IgD-negative memory B cell (primary cell): ENCODE data around the gene KLC3. TPM values are rescaled to one million over a fixed set of nuclear protein-coding genes. Genes with fewer than 3 reads are reported as not detected.
A peak's percentile ranks its signal among the peaks of the same experiment; 100 is the strongest.
"Not testable (repeated sequence)": the region's sequence is repeated elsewhere in the genome, so short reads cannot be mapped to it uniquely, and the experiment has no call there.

Source experiments
- H3K27ac Mint-ChIP-seq, 3 donors: one replicate each; pipeline ENCODE4 v1.8.0; 2020 to 2022; ENCODE audit warnings: mild to moderate bottlenecking in 3 of 3, mixed read lengths in 3 of 3, moderate library complexity in 1 of 3
- H3K27me3 Mint-ChIP-seq: one replicate; pipeline ENCODE4 v1.8.0; 2021; ENCODE audit warnings: mixed read lengths
- H3K36me3 Mint-ChIP-seq: one replicate; pipeline ENCODE4 v1.8.0; 2020; ENCODE audit warnings: mild to moderate bottlenecking, mixed read lengths
- H3K4me1 Mint-ChIP-seq, 3 donors: one replicate each; pipeline ENCODE4 v1.8.0; 2020 to 2022; ENCODE audit warnings: mixed read lengths in 3 of 3, mild to moderate bottlenecking in 1 of 3
- H3K4me3 Mint-ChIP-seq, 4 donors: one replicate each; pipeline ENCODE4 v1.8.0; 2020 to 2022; ENCODE audit warnings: mild to moderate bottlenecking in 4 of 4, mixed read lengths in 4 of 4, moderate library complexity in 3 of 4
- H3K9me3 Mint-ChIP-seq, 3 donors: one replicate each; pipeline ENCODE4 v1.8.0; 2020 to 2021; ENCODE audit warnings: mixed read lengths in 3 of 3, mild to moderate bottlenecking in 1 of 3
- polyA plus RNA-seq: library from polyadenylated mRNA; unstranded; fragments of 300-500 nt; fragmentation: Illumina TruSeq; gene quantifications from one replicate; pipeline ENCODE4 v1.2.3, GENCODE V29; 2021

Gene KLC3
- polyA plus RNA-seq, 1 donor from 2014 or later: not detected

DNA sequence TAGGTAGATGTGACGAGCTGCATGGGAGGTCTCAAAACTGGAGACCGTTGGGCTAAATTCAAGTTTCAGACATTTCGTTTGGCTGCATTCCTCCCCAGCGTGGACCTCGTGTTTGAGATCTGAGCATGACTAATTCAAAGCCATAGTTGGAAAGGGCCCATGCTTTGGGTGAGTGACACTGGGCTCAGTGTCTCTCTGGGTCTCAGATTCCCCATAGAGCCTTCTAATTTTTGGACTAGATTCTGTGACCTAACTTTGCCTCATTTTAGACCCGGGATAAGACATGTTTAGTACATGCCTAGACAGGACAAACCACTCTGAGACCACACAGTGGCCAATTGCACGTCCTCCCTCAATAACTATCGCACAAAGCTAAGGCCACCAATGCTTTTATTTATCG lies 34.5 kb upstream of the KLC3 start:
- H3K9me3 Mint-ChIP-seq: peaks cover 2 to 5% (median 3%) of the 10 kb centered on the region in 3 donors
- peaks cover 0 to 2% (median 0%) of the 10 kb centered on the region in 3 donors for H3K4me1 Mint-ChIP-seq
- H3K4me3 Mint-ChIP-seq: no peak overlapping the region
- H3K27ac Mint-ChIP-seq: no peak overlapping the region
- no peaks in the 10 kb centered on the region for H3K27me3 Mint-ChIP-seq
- H3K36me3 Mint-ChIP-seq: peaks cover 3% of the 10 kb centered on the region

DNA sequence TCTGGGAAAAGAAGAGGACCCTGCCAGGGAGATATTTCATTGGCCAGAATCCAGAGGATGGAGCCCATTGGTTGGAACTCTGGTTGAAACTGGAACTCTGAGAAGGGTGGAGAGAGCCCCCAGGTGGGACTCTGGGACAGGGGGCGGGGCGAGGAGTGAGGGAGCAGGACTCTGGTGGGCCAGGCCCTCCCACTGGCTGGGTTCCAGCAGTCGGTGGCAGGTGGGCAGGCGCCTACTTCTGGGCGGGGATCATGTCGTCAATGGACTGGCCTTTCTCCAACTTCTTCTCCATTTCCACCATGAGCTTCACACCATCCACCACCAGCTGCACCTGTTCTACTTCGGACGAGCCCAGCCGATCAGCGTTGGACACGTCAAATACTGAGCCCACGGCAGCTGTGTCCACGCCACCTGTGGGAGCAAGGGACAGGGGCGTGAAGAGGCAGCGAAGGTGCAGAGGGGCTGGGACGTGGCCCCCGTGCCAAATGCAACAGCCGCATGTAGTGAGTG lies 34.0 kb upstream of the KLC3 start:
- no peak overlapping the region for H3K4me3 Mint-ChIP-seq
- H3K27me3 Mint-ChIP-seq: no peaks in the 10 kb centered on the region
- H3K36me3 Mint-ChIP-seq: peaks cover 3% of the 10 kb centered on the region
- H3K4me1 Mint-ChIP-seq: peaks cover 0 to 2% (median 0%) of the 10 kb centered on the region in 3 donors
- peaks cover 2 to 5% (median 3%) of the 10 kb centered on the region in 3 donors for H3K9me3 Mint-ChIP-seq
- no peak overlapping the region for H3K27ac Mint-ChIP-seq

DNA sequence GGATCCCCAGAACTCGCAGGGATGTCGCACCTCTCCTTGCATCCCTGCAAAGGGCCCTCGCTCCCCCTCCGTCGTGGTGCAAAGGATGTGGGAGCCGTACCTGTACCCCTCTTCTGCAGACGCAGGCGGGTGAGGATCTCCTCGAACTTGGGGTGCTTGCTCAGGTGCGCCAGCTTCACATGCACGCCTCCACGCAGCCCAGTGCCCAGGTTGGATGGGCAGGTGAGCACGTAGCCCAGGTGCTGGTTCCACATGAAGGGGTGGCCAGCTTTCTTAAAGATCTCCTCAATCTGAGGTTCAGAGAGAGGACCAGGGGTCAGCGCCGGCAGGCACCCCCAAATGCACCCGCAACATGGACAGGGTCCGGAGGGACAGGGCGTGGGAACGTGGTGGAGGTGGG lies 33.2 kb upstream of the KLC3 start:
- H3K36me3 Mint-ChIP-seq: peaks cover 3% of the 10 kb centered on the region
- no peak overlapping the region for H3K4me3 Mint-ChIP-seq
- H3K4me1 Mint-ChIP-seq: peaks cover 0 to 2% (median 0%) of the 10 kb centered on the region in 3 donors
- H3K9me3 Mint-ChIP-seq: peaks cover 2 to 5% (median 3%) of the 10 kb centered on the region in 3 donors
- no peaks in the 10 kb centered on the region for H3K27me3 Mint-ChIP-seq
- no peak overlapping the region for H3K27ac Mint-ChIP-seq

DNA sequence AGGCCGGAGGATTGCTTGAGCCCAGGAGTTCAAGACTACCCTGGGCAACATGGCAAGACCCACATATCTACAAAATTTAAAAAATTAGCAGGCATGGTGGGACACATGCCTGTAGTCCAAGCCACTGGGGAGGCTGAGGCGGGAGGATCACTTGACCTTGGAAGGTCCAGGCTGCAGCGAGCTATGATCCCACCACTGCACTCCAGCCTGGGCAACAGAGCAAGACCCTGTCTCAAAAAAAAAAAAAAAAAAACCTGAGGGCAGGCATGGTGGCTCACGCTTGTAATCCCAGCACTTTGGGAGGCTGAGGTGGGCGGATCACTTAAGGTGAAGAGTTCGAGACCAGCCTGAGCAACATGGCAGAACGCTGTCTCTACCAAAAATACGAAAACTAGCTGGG lies 31.2 kb upstream of the KLC3 start:
- not testable (repeated sequence) for H3K27me3 Mint-ChIP-seq, H3K4me1 Mint-ChIP-seq, H3K4me3 Mint-ChIP-seq, H3K9me3 Mint-ChIP-seq, H3K36me3 Mint-ChIP-seq, H3K27ac Mint-ChIP-seq

DNA sequence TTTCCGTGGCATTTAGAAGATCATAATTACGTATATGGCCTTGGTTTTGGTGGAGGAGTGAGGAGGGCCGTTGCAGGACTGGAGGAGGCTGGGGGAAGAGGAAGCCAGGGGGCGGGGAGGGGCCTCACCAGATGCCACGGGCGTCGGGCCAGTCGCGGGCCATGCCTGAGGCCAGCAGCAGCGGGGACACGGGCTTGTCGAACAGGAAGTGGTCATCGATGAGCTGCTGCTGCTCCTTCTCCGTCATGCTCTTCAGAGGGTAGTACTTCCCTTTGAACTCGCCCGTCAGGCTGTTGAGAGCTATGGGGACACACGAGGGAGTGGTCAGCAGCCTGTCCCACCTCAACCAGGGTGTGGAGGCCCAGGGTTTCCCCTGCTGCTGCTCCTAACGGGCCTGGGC lies 28.9 kb upstream of the KLC3 start:
- no peaks in the 10 kb centered on the region for H3K36me3 Mint-ChIP-seq
- no peaks in the 10 kb centered on the region for H3K4me1 Mint-ChIP-seq
- H3K9me3 Mint-ChIP-seq: no peaks in the 10 kb centered on the region
- H3K27ac Mint-ChIP-seq: no peak overlapping the region
- peaks cover 7% of the 10 kb centered on the region for H3K27me3 Mint-ChIP-seq
- no peak overlapping the region for H3K4me3 Mint-ChIP-seq

DNA sequence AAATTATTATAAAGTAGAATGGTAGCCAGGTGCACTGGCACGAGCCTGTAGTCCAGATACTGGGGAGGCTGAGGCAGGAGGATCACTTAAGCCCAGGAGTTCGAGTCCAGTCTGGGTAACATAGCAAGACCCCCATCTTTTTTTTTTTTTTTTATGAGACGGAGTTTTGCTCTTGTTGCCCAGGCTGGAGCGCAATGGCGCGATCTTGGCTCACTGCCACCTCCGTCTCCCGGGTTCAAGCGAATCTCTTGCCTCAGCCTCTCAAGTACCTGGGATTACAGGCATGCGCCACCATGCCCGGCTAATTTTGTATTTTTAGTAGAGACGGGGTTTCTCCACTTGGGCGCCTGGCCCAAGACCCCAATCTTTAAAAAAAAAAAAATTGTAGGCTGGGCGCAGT lies 28.3 kb upstream of the KLC3 start:
- H3K4me1 Mint-ChIP-seq, H3K36me3 Mint-ChIP-seq, H3K4me3 Mint-ChIP-seq, H3K27ac Mint-ChIP-seq, H3K9me3 Mint-ChIP-seq, H3K27me3 Mint-ChIP-seq: not testable (repeated sequence)

DNA sequence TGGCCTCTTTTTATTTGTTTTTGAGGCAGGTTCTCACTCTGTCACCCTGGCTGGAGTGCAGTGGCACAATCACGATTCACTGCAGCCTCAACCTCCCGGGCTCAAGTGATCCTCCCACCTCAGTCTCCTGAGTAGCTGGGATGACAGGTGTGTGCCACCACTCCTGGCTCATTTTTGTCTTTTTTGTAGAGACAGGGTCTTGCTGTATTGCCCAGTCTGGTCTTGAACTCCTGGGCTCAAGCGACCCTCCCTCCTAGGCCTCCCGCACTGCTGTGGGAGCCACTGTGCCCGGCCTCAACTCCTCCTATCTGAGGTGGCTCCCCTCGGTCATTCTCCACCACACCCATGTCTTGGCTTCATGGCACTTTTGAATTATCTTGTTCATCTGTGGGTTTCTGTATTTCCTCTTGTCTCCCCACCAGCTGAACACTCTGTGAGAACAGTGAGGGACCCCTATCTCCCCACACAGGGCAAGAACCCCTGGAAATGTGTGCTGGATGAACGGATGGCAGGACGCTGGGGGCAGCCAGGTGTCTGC lies 25.8 kb upstream of the KLC3 start:
- Mint-ChIP-seq H3K4me1 (no peaks in the 10 kb centered on the region), H3K27ac (no peak overlapping the region), H3K27me3 (peaks cover 11% of the 10 kb centered on the region), H3K9me3 (no peaks in the 10 kb centered on the region), H3K4me3 (no peak overlapping the region), H3K36me3 (no peaks in the 10 kb centered on the region)

DNA sequence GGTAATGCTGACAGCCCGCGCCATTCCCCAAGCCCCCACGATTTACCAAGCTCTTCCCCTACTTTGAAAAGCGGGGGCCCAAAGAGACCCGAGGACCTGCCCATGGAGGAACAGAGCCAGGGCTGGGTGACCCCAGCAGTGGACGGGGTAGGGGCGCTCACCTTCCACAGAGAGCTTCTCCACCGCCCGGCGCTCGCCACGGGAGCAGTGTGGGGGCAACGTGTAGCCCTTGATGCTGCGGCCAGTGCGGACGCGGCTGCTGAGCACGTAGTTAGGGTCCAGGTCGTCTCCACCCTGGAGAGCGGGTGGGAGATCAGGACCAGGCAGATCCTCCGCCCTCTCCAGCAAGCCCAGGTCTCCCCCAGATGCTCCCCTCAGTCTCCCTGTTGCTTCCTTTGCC lies 25.2 kb upstream of the KLC3 start:
- H3K9me3 Mint-ChIP-seq: no peaks in the 10 kb centered on the region
- peaks cover 11% of the 10 kb centered on the region for H3K27me3 Mint-ChIP-seq
- no peak overlapping the region for H3K27ac Mint-ChIP-seq
- H3K4me1 Mint-ChIP-seq: no peaks in the 10 kb centered on the region
- H3K36me3 Mint-ChIP-seq: no peaks in the 10 kb centered on the region
- no peak overlapping the region for H3K4me3 Mint-ChIP-seq

DNA sequence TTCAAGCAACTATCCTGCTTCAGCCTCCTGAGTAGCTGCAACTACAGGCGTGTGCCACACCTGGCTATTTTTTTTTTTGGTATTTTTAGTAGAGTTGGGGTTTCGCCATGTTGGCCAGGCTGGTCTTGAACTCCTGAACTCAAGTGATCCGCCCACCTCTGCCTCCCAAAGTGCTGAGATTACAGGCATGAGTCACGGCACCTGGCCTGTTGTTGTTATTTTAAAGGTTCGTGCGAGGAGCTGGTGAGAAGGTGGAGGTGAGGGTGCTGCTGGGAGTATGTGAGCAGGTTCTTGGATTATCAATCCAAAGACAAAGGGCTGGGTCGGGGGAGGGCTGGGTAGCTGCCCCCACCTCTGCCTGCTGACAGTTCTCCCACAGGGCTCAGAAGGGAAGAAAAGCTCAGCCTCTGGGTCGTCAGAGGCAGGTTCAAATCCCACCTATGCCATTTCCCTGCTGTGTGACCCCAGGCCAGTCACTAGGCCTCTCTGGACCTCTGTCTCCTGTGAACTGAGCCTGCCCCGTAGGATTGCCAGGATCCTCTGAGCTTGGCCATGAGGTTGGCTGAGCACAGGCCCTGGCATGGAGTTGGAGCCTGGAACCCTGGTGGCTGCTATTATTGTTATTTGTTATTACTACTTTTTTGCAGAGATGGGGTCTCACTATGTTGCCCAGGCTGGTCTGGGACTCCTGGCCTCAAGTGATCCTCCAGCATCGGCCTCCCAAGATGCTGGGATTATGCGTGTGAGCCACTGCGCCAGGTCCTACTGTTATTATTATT lies 19.4 kb upstream of the KLC3 start:
- H3K27me3 Mint-ChIP-seq: peaks cover 32% of the 10 kb centered on the region

DNA sequence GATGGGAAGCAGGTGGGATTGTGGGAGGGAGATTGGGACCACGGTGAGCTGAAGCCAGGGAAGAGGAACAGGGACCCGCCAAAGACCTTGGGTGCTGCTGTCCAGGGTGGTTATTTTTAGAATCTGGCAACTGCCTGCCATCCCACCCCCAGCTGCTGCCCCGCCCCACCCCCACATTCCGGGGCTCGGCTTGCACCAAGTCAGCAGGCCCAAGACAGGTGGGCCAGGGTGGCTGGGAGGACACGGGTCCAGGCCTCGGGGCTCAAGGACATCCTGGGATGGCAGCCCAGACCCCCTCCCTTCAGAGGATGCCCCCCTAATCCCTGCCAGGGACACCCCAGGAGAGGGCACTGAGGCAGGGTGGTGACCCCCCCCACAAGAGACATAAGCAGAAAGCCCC lies 18.7 kb upstream of the KLC3 start:
- Mint-ChIP-seq H3K27me3 (peaks cover 29% of the 10 kb centered on the region), H3K4me3 (no peak overlapping the region), H3K9me3 (peaks cover 0 to 2% (median 0%) of the 10 kb centered on the region in 3 donors), H3K27ac (no peak overlapping the region), H3K4me1 (no peaks in the 10 kb centered on the region), H3K36me3 (peaks cover 2% of the 10 kb centered on the region)

More for the DNA sequence above, 19.4 kb upstream of the KLC3 start:
- no peaks in the 10 kb centered on the region for H3K4me1 Mint-ChIP-seq
- no peaks in the 10 kb centered on the region for H3K9me3 Mint-ChIP-seq
- no peak overlapping the region for H3K27ac Mint-ChIP-seq
- H3K36me3 Mint-ChIP-seq: peaks cover 2% of the 10 kb centered on the region
- H3K4me3 Mint-ChIP-seq: no peak overlapping the region

DNA sequence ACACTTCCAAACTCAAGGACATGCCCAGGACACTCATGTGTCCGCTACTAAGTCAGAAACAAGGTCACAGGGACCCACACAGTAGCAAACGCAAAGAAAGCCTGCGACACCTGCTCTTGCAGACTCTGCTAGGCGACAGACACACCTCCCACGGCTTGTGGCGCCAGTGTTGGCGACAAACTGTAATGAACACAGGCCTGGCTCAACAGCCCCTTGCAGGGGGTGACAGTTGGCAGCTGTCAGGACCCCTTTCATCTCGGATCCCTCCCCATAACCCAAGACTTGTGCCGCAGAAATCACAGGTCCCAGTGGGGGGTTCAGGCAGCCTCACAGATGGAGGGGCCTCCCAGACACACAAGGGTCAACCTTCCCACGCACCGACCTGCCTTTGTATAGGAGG lies 18.2 kb upstream of the KLC3 start:
- Mint-ChIP-seq H3K4me1 (no peaks in the 10 kb centered on the region), H3K27ac (no peak overlapping the region), H3K36me3 (peaks cover 2% of the 10 kb centered on the region), H3K9me3 (peaks cover 0 to 2% (median 0%) of the 10 kb centered on the region in 3 donors), H3K4me3 (no peak overlapping the region), H3K27me3 (peaks cover 28% of the 10 kb centered on the region)

DNA sequence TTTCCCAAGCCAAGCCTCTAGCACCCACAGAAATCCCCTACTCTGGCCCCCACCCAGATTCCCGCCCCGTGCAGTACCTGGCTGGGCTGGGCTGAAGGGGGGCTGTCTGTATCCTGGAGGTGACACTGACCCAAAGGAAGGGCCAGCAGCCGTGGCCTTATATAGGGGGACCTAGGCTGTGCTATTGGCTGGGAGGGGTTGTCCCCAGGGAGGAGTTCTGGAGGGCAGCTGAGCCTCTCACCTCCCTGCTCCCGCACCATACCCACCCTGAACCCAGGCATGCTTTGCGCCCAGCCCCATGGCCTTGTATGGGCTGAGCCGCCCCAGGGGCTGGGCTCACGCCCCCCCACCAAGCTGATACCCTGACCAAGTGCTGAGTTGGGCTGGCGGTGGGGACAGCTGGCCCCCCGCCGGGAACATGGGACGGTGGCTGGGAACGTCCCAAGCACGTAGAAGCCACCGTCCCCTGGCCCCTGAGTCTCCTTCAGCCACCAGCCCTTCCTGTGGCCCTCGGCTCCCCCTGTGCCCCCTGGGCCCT lies 17.7 kb upstream of the KLC3 start, which contains the start of gene CKM:
Gene CKM, minus strand, starts transcription at position 132 of the 538 bp plus-strand sequence. CDS start 3,162 bp downstream, outside the sequence.
- no peak within 1 kb of the TSS for H3K4me3 Mint-ChIP-seq
- H3K36me3 Mint-ChIP-seq: peaks cover 2% of the 10 kb centered on the region
- H3K27ac Mint-ChIP-seq: no peak within 1 kb of the TSS
- peaks cover 0 to 2% (median 0%) of the 10 kb centered on the region in 3 donors for H3K9me3 Mint-ChIP-seq
- H3K4me1 Mint-ChIP-seq: no peaks in the 10 kb centered on the region
- H3K27me3 Mint-ChIP-seq: peaks cover 28% of the 10 kb centered on the region

DNA sequence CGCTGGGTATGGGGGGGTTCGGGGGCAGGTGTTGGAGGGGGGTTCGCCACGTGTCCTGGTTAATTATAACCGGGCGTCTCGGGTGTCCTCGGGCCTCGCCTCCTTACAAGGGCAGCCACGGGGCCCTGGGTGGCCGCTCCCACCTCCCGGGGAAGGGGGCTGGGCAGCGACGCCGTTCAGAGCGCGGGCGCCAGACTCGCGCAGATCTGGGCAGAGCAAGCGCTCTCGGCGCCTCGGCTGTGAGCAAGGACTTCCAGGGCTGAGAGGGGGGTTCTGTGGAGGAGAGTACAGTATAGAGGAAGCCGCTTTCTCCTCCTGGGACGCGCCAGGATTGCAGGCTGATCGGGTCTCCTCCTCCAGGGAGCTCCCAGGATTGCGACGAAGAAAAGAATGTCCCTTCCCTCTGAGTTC lies 16.9 kb upstream of the KLC3 start:
- peaks cover 0 to 6% (median 0%) of the 10 kb centered on the region in 3 donors for H3K9me3 Mint-ChIP-seq
- no peaks in the 10 kb centered on the region for H3K4me1 Mint-ChIP-seq
- no peak overlapping the region for H3K27ac Mint-ChIP-seq
- H3K27me3 Mint-ChIP-seq: peaks cover 28% of the 10 kb centered on the region
- H3K4me3 Mint-ChIP-seq: no peak overlapping the region
- H3K36me3 Mint-ChIP-seq: peaks cover 4% of the 10 kb centered on the region

DNA sequence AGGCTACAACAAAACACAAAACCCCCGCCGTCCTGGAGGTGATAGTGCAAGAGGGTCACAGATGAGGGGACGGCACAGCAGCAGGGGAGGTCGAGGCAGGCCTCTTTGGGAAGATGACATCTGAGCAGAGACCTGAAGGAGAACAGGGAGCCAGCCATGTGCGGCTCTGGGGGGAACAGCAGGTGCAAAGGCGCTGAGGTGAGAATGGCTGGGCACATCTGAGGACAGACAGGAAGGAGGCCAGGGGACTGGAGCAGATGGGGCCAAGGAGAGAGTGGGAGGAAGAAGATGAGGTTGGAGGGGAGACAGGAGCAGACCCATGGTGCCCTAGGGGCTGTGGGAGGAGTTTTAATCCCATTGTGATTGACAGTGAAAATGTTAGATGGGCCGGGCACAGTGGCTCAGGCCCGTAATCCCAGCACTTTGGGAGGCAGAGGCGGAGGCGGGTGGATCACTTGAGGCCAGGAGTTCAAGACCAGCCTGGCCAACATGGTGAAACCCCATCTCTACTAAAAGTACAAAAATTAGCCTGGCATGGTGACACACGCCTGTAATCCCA lies 16.1 kb upstream of the KLC3 start:
- no peak overlapping the region for H3K4me3 Mint-ChIP-seq
- H3K36me3 Mint-ChIP-seq: peaks cover 4% of the 10 kb centered on the region
- H3K27me3 Mint-ChIP-seq: peaks cover 31% of the 10 kb centered on the region
- H3K4me1 Mint-ChIP-seq: no peaks in the 10 kb centered on the region
- H3K9me3 Mint-ChIP-seq: peaks cover 0 to 6% (median 0%) of the 10 kb centered on the region in 3 donors
- no peak overlapping the region for H3K27ac Mint-ChIP-seq

DNA sequence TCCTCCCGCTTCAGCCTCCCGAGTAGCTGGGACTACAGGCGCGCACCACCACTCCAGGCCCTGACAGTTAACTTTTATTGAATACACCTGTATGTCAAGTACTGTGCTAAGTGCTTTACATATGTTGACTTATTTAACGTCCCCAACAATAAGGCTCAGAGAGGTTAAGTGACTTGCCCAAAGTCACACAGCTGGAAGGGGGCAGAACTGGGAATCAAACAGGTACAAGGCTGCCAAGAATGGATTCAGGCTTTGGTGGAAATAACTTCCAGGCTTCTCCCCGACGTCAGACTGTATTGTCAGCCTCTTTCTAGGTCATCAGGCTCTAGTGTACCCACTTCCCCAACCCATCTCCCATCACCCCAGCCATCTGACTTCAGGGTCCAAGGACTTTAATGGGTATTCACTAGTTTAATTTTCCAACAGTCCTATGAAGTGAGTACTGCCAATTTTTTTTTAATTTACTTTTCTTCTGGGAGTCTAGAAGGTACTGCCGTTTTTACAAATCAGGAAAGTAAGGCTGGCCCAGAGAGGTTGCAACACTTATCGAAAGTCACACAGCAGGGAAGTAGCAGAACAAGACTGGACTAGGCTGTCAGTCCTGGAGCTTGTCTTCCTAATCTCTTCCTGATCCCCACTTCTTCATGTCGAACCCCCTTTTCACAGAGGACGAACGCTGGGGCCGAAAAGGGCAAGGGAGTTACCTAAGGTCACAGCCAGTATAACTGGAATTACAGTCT lies 13.0 kb upstream of the KLC3 start:
- peaks cover 0 to 6% (median 0%) of the 10 kb centered on the region in 3 donors for H3K9me3 Mint-ChIP-seq

More for the DNA sequence above, 13.0 kb upstream of the KLC3 start:
- Mint-ChIP-seq H3K27me3 (peaks cover 21% of the 10 kb centered on the region), H3K4me1 (no peaks in the 10 kb centered on the region), H3K36me3 (peaks cover 4% of the 10 kb centered on the region), H3K4me3 (no peak overlapping the region), H3K27ac (peak overlapping the region in 1 of 3 donors; percentile 53)
